IMR-90 (cell line): ENCODE data around the gene SDHC. TPM values are rescaled to one million over a fixed set of nuclear protein-coding genes. Genes with fewer than 3 reads are reported as not detected.

ENCODE experiments used
- ATAC-seq: fragments of 200-7000 bp; cut with Tn5 transposase; 2 replicates; pipeline ENCODE4 v1.9.1; 2020; ENCODE audit warnings: low read depth, mild to moderate bottlenecking, moderate library complexity
- Bru-seq: library from RNA; stranded (reverse); fragments of 400-500 nt; gene quantifications from one replicate; lab custom pipeline; 2021; lab: Mats Ljungman, UMichigan
- BruChase-seq, 2 experiments: library from RNA; stranded (reverse); fragments of 400-500 nt; gene quantifications; one replicate each; lab custom pipeline; 2021; lab: Mats Ljungman, UMichigan
- BruUV-seq: library from RNA; stranded (reverse); fragments of 400-500 nt; replicated peaks from 2 replicates; lab custom pipeline; 2021; lab: Mats Ljungman, UMichigan
- CTCF ChIA-PET: fragments of 300-600 bp; formaldehyde crosslinking; extraction: SDS; loops from one replicate; lab custom pipeline; 2021; ENCODE audit warnings: antibody characterized with exemption; lab: Yijun Ruan, JAX
- POLR2A ChIA-PET: fragments of 300-600 bp; sonication (Branson Sonifier 250); formaldehyde crosslinking; loops from one replicate; lab custom pipeline; 2022; ENCODE audit warnings: antibody characterized with exemption; ENCODE audit not compliant: unreplicated experiment; lab: Charles Lee
- DNase-seq: peaks from one replicate; pipeline ENCODE4 v3.0.0; 2013
- H2AFZ ChIP-seq: replicated peaks from 2 replicates; pipeline ENCODE3; 2013; ENCODE audit warnings: low read length, mild to moderate bottlenecking; ENCODE audit not compliant: poor library complexity
- H2AK5ac ChIP-seq: 2 replicates; pipeline ENCODE4 v1.6.1; 2013; ENCODE audit warnings: low read depth, low read length, inconsistent platforms
- H2AK9ac ChIP-seq: replicated peaks from 2 replicates; pipeline ENCODE3; 2013; ENCODE audit warnings: mild to moderate bottlenecking, low read depth, low read length, moderate library complexity; ENCODE audit not compliant: poor library complexity
- H2BK120ac ChIP-seq: 2 replicates; pipeline ENCODE4 v1.6.1; 2013; ENCODE audit warnings: low read depth, low read length, inconsistent platforms
- H2BK15ac ChIP-seq: 3 replicates; pipeline ENCODE4 v1.6.1; 2013; ENCODE audit warnings: low read depth, low read length, inconsistent platforms
- H2BK20ac ChIP-seq: 2 replicates; pipeline ENCODE4 v1.6.1; 2013; ENCODE audit warnings: low read depth, mild to moderate bottlenecking, inconsistent platforms, low read length, moderate library complexity
- H2BK5ac ChIP-seq: 2 replicates; pipeline ENCODE4 v1.6.1; 2013; ENCODE audit warnings: mild to moderate bottlenecking, low read depth, low read length, inconsistent platforms; ENCODE audit not compliant: poor library complexity, severe bottlenecking
- H3K14ac ChIP-seq: replicated peaks from 2 replicates; pipeline ENCODE4 v1.6.1; 2013; ENCODE audit warnings: low read depth, low read length, inconsistent platforms
- H3K18ac ChIP-seq: 2 replicates; pipeline ENCODE4 v1.6.1; 2013; ENCODE audit warnings: low read depth, low read length, control low read depth
- H3K23ac ChIP-seq: 2 replicates; pipeline ENCODE4 v1.6.1; 2013; ENCODE audit warnings: low read depth, low read length, inconsistent platforms
- H3K27ac ChIP-seq: 2 replicates; pipeline ENCODE4 v1.5.1; 2013; ENCODE audit warnings: mild to moderate bottlenecking, control low read depth, low read length; ENCODE audit not compliant: insufficient read depth
- H3K27me3 ChIP-seq: 2 replicates; pipeline ENCODE4 v1.6.1; 2013; ENCODE audit warnings: low read length; ENCODE audit not compliant: control insufficient read depth, insufficient read depth
- H3K36me3 ChIP-seq: 2 replicates; pipeline ENCODE4 v1.6.1; 2013; ENCODE audit warnings: low read length, mixed read lengths; ENCODE audit not compliant: control insufficient read depth, insufficient read depth
- H3K4ac ChIP-seq: 2 replicates; pipeline ENCODE4 v1.6.1; 2013; ENCODE audit warnings: low read depth, low read length, inconsistent platforms
- H3K4me1 ChIP-seq: 2 replicates; pipeline ENCODE4 v1.6.1; 2013; ENCODE audit warnings: low read length, mixed read lengths; ENCODE audit not compliant: control insufficient read depth, insufficient read depth
- H3K4me2 ChIP-seq: 2 replicates; pipeline ENCODE4 v1.6.1; 2013; ENCODE audit warnings: low read depth, mild to moderate bottlenecking, control low read depth, low read length, moderate library complexity
- H3K4me3 ChIP-seq: 2 replicates; pipeline ENCODE4 v1.5.1; 2013; ENCODE audit warnings: low read depth, mild to moderate bottlenecking, control low read depth, low read length, moderate library complexity; ENCODE audit not compliant: insufficient read depth
- H3K56ac ChIP-seq: 2 replicates; pipeline ENCODE4 v1.6.1; 2013; ENCODE audit warnings: low read length, inconsistent platforms; ENCODE audit not compliant: insufficient read depth; ENCODE audit errors: extremely low read depth
- H3K79me1 ChIP-seq, 2 experiments: 2 replicates each; pipeline ENCODE4 v1.6.1; 2013; ENCODE audit warnings: low read length in 2 of 2, inconsistent platforms in 1 of 2, low read depth in 1 of 2
- H3K9ac ChIP-seq: 2 replicates; pipeline ENCODE4 v1.6.1; 2013; ENCODE audit warnings: low read depth, low read length, control low read depth
- H3K9me1 ChIP-seq: 2 replicates; pipeline ENCODE4 v1.6.1; 2013; ENCODE audit warnings: low read length, inconsistent platforms; ENCODE audit not compliant: insufficient read depth
- H3K9me3 ChIP-seq: 2 replicates; pipeline ENCODE4 v1.6.1; 2013; ENCODE audit warnings: low read length; ENCODE audit not compliant: control insufficient read depth, insufficient read depth
- H4K20me1 ChIP-seq: 2 replicates; pipeline ENCODE4 v1.6.1; 2013; ENCODE audit warnings: low read length, inconsistent platforms; ENCODE audit not compliant: insufficient read depth
- H4K5ac ChIP-seq: 2 replicates; pipeline ENCODE4 v1.6.1; 2013; ENCODE audit warnings: mild to moderate bottlenecking, low read depth, low read length, control low read depth
- H4K8ac ChIP-seq, 2 experiments: 2 replicates each; pipeline ENCODE4 v1.6.1; 2013; ENCODE audit warnings: low read depth in 2 of 2, low read length in 2 of 2, control low read depth in 1 of 2, inconsistent platforms in 1 of 2
- H4K91ac ChIP-seq: 2 replicates; pipeline ENCODE4 v1.6.1; 2013; ENCODE audit warnings: low read depth, low read length, inconsistent platforms; ENCODE audit not compliant: insufficient read depth
- CEBPB ChIP-seq: IDR thresholded peaks from 2 replicates; pipeline ENCODE4 v1.6.1; 2012; ENCODE audit warnings: low read depth, low read length, improper control_type of control experiment
- MAFK ChIP-seq: IDR thresholded peaks from 2 replicates; pipeline ENCODE4 v1.6.1; 2012; ENCODE audit warnings: low read depth, low read length, improper control_type of control experiment
- MAZ ChIP-seq: IDR thresholded peaks from 2 replicates; pipeline ENCODE4 v1.6.1; 2012; ENCODE audit warnings: low read depth, mild to moderate bottlenecking, low read length, improper control_type of control experiment, moderate library complexity, borderline replicate concordance
- POLR2A ChIP-seq: IDR thresholded peaks from 2 replicates; pipeline ENCODE4 v1.6.1; 2012; ENCODE audit warnings: mild to moderate bottlenecking, low read depth, low read length
- WGBS, 2 experiments: methylation state at CpG; one replicate each; pipeline versions ENCODE4 v1.1.5 to v1.1.7; 2013; ENCODE audit warnings: missing lambda C conversion rate in 2 of 2; ENCODE audit not compliant: insufficient read length in 1 of 2; ENCODE audit errors: extremely low coverage in 2 of 2; 5-methylcytosine and 5-hydroxymethylcytosine counted together
- dilution Hi-C: fragments of 300-500 bp; cut with HindIII; formaldehyde crosslinking; loops from one replicate; pipeline ENCODE4 v1.14.3; 2018; ENCODE audit warnings: low sequenced_read_pairs; ENCODE audit not compliant: unreplicated experiment
- in situ Hi-C: fragments of 300-500 bp; cut with MboI; formaldehyde crosslinking; loops from 3 replicates; pipeline ENCODE4 v1.14.3; 2019; ENCODE audit warnings: low sequenced_read_pairs, inconsistent platforms, mixed read lengths
- intact Hi-C: fragments of 100-400 bp; cut with micrococcal nuclease; formaldehyde crosslinking; loops from 2 replicates; pipeline ENCODE4 v1.10.0; 2022
- long read RNA-seq: library from polyadenylated mRNA; unstranded; transcript quantifications from one replicate; pipeline ENCODE4 v2.0.0, GENCODE V29; 2021; ENCODE audit not compliant: unreplicated experiment
- polyA plus RNA-seq, 3 experiments: library from polyadenylated mRNA; depleted of rRNA; stranded (reverse); fragments of >200 nt; gene quantifications; 2 replicates each; pipeline ENCODE4 v1.2.3, GENCODE V29; 2012; ENCODE audit warnings: low replicate concordance in 1 of 3
- total RNA-seq: library from RNA; depleted of rRNA; stranded (reverse); fragments of >200 nt; gene quantifications from 2 replicates; pipeline ENCODE4 v1.2.3, GENCODE V29; 2012; rRNA removed
- TF ChIP-seq, protein P1 (sequence below): fragments of 150-350 bp; IDR thresholded peaks from 2 replicates; pipeline ENCODE4 v1.6.1; 2017; ENCODE audit warnings: mild to moderate bottlenecking, antibody characterized with exemption, low read length, low read depth
- TF ChIP-seq, protein P2 (sequence below): conservative IDR thresholded peaks from 2 replicates; pipeline ENCODE4 v1.5.1; 2012; ENCODE audit warnings: mild to moderate bottlenecking, low read depth, low read length, improper control_type of control experiment

The SDHC gene, protein sequence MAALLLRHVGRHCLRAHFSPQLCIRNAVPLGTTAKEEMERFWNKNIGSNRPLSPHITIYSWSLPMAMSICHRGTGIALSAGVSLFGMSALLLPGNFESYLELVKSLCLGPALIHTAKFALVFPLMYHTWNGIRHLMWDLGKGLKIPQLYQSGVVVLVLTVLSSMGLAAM
- total RNA-seq (36.1 and 158 TPM in 2 replicates), polyA plus RNA-seq (2012; rRNA removed) (155 and 235 TPM in 2 replicates), Bru-seq, nascent RNA (percentile 76 among the genes with signal in this experiment), BruChase-seq, experiment 1, labeled RNA remaining after a 6-hour chase (percentile 82 among the genes with signal in this experiment), BruChase-seq, experiment 2, labeled RNA remaining after a 2-hour chase (percentile 74 among the genes with signal in this experiment)
- polyA plus RNA-seq (2012; cell fraction: cytosol; rRNA removed) = 273 and 610 TPM in 2 replicates
- 64.5 and 123 TPM in 2 replicates for polyA plus RNA-seq (2012; cell fraction: nucleus; rRNA removed; ENCODE audit: low replicate concordance)
- long read RNA-seq, full-length matches to known transcripts = 23 of 34 reads
- long read RNA-seq, partial matches to known transcripts = 2 of 34 reads
- long read RNA-seq, other reads (novel, unspliced or antisense) = 9 of 34 reads

DNA sequence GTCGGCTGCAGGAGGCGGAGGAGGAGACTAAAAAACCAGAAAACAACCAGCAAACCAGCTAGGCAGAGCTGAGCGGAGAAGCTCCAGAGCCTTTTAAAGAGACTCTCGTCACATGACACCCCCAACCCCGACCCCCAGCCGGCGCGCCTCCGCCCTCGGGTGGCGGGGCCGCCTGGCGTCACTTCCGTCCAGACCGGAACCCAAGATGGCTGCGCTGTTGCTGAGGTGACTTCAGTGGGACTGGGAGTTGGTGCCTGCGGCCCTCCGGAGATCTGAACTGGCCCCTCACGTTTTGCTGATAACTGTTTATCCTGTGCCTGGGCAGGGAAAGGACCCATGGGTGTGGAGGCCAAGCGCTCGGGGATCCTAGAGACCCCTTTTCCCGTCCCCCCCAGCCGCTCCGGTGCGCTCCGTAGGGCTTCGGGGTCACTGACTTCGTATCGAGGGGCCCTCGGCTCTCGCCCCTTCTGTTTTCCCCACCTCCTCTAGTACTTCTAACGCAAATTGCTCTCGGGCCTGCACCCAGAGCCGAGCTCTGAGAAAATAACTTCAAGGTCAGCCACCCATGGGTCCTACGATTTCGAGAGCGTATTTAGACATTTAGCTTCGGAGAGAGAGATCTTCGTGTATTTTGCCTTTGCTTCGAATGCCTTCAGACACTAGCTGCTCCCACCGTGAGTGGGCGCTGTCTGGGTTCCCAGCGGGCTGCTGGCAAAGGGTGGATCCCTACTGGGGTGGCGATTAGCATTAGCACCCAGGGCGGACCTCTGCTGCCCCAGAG is at the start of gene SDHC:
TSS of gene SDHC (plus strand) at position 181 of the 781 bp plus-strand sequence. CDS start at position 206, 25 bp downstream.
- Histone ChIP-seq H3K4me3 (peak within 1 kb of the TSS; percentile 71), H3K9me3 (no peaks in the 10 kb centered on the region), H2AK5ac (peak within 1 kb of the TSS; percentile 76), H4K91ac (peak within 1 kb of the TSS; percentile 63), H3K36me3 (no peaks in the 10 kb centered on the region; the same call in 1 of the 2 replicates), H3K27me3 (no peaks in the 10 kb centered on the region; the same call in 1 of the 2 replicates), H3K14ac (peak within 1 kb of the TSS; percentile 97), H3K56ac (peak within 1 kb of the TSS; percentile 83), H3K9ac (peak within 1 kb of the TSS; percentile 88), H2BK5ac (peak within 1 kb of the TSS; percentile 47), H2BK20ac (no peak within 1 kb of the TSS), H3K18ac (peak within 1 kb of the TSS; percentile 9; the same call in 1 of the 2 replicates), H3K4ac (peak within 1 kb of the TSS; percentile 84), H3K79me1 (peaks cover 0 to 17% of the 10 kb centered on the region in 2 experiments; a peak in 2 of 4 replicates), H2BK120ac (peak within 1 kb of the TSS; percentile 6; the same call in 1 of the 2 replicates), H3K23ac (peak within 1 kb of the TSS; percentile 82), H3K4me1 (no peaks in the 10 kb centered on the region), H2AFZ (peak within 1 kb of the TSS; percentile 92), H3K4me2 (peak within 1 kb of the TSS; percentile 89), H4K20me1 (no peaks in the 10 kb centered on the region; the same call in 1 of the 2 replicates), H4K8ac (peak within 1 kb of the TSS; percentile 94 to 96), H4K5ac (peak within 1 kb of the TSS; percentile 53), H3K9me1 (0 out of 2 replicates have a peak, but pooled peaks cover 3% of the 10 kb centered on the region), H2BK15ac (peak within 1 kb of the TSS; percentile 37; the same call in 1 of the 3 replicates), H3K27ac (peak within 1 kb of the TSS; percentile 88), H2AK9ac (peak within 1 kb of the TSS; percentile 90)
- BruUV-seq = TSS peak; percentile 82
- DNase-seq (peak; percentile 85), ATAC-seq (peak; percentile 96)
- POLR2A ChIA-PET = interaction anchor here (0.6 kb wide), 1 partner anchor 12 kb away, joined by 3 read pairs; no protein-coding TSS in a partner anchor
- CTCF ChIA-PET = interaction anchor here (1.0 to 1.9 kb wide), 4 partner anchors 11 to 60 kb away, joined by 3 to 4 read pairs (median 3); no protein-coding TSS in a partner anchor
- WGBS, 2 experiments = 0% methylated on average over 3 of the region's 45 CpGs; no CpG with 5 or more reads in 1 of the 2 experiments
- in situ Hi-C loops (no loop called here), intact Hi-C loops (no loop called here), dilution Hi-C loops (no loop called here)
- TF ChIP-seq MAFK (no peak), POLR2A (peak; percentile 97), CEBPB (no peak), MAZ (peak; percentile 98)
- TF ChIP-seq, protein P1, sequence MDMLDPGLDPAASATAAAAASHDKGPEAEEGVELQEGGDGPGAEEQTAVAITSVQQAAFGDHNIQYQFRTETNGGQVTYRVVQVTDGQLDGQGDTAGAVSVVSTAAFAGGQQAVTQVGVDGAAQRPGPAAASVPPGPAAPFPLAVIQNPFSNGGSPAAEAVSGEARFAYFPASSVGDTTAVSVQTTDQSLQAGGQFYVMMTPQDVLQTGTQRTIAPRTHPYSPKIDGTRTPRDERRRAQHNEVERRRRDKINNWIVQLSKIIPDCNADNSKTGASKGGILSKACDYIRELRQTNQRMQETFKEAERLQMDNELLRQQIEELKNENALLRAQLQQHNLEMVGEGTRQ = peak; percentile 89
- TF ChIP-seq, protein P2, sequence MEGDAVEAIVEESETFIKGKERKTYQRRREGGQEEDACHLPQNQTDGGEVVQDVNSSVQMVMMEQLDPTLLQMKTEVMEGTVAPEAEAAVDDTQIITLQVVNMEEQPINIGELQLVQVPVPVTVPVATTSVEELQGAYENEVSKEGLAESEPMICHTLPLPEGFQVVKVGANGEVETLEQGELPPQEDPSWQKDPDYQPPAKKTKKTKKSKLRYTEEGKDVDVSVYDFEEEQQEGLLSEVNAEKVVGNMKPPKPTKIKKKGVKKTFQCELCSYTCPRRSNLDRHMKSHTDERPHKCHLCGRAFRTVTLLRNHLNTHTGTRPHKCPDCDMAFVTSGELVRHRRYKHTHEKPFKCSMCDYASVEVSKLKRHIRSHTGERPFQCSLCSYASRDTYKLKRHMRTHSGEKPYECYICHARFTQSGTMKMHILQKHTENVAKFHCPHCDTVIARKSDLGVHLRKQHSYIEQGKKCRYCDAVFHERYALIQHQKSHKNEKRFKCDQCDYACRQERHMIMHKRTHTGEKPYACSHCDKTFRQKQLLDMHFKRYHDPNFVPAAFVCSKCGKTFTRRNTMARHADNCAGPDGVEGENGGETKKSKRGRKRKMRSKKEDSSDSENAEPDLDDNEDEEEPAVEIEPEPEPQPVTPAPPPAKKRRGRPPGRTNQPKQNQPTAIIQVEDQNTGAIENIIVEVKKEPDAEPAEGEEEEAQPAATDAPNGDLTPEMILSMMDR = peak; percentile 51
